Gastroesophageal sphincter (tissue), 3 donors: ENCODE results near the gene PRKCSH.

ENCODE experiments used
- EP300 ChIP-seq: sonication (generic); formaldehyde crosslinking; IDR thresholded peaks from one replicate; pipeline ENCODE4 v1.6.1; 2017; ENCODE audit warnings: antibody characterized with exemption, mild to moderate bottlenecking
- POLR2A ChIP-seq, 2 donors: fragments of 450-650 bp; IDR thresholded peaks; one replicate each; pipeline ENCODE4 v1.6.1; 2017; ENCODE audit warnings: antibody characterized with exemption in 2 of 2, mild to moderate bottlenecking in 2 of 2, moderate library complexity in 1 of 2
- POLR2AphosphoS5 ChIP-seq: sonication (generic); formaldehyde crosslinking; IDR thresholded peaks from one replicate; pipeline ENCODE4 v1.6.1; 2017; ENCODE audit warnings: antibody characterized with exemption
- TF ChIP-seq, protein P1 (sequence below), 4 experiments: fragments of 200-600 bp in 2 of 4; fragments of 450-650 bp in 2 of 4; sonication (generic) in 1 of 4; IDR thresholded peaks; one replicate each; pipeline ENCODE4 v1.5.1; 2017 to 2019; ENCODE audit warnings: antibody characterized with exemption in 4 of 4, mild to moderate bottlenecking in 2 of 4, moderate library complexity in 2 of 4

DNA sequence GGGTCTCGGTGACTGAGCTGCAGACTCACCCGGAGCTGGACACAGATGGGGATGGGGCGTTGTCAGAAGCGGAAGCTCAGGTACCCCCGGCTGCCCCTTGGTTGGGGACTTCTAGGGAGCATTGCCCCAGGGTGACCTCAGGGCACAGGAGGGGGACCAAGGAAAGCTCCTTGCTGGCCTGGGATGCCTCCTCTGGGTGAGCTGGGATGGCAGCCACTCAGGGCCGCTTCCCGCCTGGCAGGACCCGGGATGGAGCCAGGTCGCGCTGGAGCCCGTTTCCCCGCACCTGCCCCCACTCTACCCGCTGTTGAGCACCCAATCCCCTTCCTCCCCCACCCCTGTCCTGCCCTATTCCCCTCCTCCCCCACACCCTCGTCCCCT lies 10.8 kb downstream of the PRKCSH start:
- TF ChIP-seq POLR2AphosphoS5, result no peak
- TF ChIP-seq, protein P1, sequence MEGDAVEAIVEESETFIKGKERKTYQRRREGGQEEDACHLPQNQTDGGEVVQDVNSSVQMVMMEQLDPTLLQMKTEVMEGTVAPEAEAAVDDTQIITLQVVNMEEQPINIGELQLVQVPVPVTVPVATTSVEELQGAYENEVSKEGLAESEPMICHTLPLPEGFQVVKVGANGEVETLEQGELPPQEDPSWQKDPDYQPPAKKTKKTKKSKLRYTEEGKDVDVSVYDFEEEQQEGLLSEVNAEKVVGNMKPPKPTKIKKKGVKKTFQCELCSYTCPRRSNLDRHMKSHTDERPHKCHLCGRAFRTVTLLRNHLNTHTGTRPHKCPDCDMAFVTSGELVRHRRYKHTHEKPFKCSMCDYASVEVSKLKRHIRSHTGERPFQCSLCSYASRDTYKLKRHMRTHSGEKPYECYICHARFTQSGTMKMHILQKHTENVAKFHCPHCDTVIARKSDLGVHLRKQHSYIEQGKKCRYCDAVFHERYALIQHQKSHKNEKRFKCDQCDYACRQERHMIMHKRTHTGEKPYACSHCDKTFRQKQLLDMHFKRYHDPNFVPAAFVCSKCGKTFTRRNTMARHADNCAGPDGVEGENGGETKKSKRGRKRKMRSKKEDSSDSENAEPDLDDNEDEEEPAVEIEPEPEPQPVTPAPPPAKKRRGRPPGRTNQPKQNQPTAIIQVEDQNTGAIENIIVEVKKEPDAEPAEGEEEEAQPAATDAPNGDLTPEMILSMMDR (IDR thresholded peaks at IDR 0.05), result no peak
- TF ChIP-seq POLR2A (IDR thresholded peaks at IDR 0.05), result no peak
- TF ChIP-seq EP300, result no peak
